ENCODE results near the gene WDR18. TPM values are rescaled to one million over a fixed set of nuclear protein-coding genes. Genes with fewer than 3 reads are reported as not detected.
A peak's percentile ranks its signal among the peaks of the same experiment; 100 is the strongest.
"Not testable (repeated sequence)": the region's sequence is repeated elsewhere in the genome, so short reads cannot be mapped to it uniquely, and the experiment has no call there.

WDR18 gene
- total RNA-seq, 1 donor from 2014 or later, result 79.8 TPM

DNA sequence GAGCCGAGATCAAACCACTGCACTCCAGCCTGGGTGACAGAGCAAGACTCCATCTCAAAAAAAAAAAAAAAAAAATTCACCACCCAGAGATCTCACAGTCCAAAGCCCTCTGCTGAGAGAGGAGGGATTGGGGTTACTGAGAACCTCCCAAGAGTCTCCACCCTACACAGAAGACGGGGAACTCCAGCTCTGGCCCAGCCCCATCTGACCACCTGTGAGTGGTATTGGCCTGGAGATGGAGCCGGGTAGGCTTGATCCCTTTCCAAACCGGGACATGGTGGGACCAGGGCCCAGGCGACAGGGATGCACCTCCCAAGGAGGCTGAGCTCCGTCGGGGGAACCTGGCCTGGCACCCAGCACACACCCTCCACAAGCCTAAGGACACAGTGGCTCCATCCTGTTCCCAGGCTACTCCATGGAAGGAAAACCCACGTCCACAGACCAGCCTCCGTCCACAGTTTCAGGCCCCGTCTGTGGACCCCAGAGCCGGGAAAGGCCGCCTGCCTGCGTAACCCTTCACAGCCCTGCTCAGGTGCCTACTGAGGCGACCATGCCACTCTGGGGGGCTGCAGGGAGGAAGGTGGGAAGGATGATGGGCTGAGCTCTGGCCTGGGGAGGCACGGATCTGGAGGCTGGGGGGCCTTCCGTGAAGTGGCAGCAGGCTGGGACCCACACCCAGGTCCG, 34.9 kb downstream of the WDR18 start:
- no peak for DNase-seq (ENCODE audit: low read depth in 2 of 2)

- DNase-seq (ENCODE audit: low read depth in 2 of 2), result no peak
Measured at GRCh38 chr19:1019616-1019961, 35.4 kb downstream of the WDR18 start.

DNA sequence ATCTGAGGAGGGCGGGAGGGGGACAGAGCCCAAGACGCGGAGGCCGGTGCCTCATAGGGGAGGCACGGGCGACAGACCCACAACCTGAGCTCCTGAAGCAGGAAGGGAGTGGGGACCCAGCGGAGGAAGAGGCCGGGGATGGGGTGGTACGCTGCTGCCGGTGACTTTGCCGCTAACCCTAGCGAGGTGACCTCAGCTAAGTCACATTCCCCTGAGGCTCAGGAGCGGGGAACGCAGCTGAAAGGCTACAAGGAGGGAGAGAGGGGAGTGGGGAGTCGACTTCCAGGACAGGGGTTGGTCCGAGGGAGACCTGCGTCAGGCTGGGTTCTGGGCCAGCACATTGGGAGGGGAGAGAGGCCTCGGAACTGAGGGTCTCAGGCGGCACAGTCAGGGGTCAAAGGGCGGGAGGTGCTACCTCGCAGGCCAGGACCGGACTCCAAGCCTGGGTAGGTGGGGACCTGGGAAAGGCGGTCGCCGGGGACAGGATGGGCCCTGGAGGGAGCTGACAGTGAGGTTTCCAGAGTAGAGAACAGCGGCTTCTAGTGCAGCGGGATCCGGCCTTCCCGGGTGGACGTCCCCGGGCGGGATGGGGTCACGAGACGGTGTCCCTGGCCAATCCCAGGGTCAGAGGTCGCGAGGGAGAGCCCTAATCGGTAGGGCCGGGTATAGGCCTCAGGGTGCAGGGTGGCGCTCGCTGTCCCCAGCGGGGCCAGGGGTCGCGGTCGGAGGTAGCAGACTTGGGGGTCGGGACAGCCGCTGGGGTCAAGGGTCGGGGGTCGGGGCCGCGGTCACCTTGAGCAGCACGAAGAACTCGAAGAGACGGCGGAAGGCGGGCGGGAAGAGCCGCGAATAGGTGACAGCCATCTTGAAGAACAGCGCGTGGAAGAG, 36.1 kb downstream of the WDR18 start:
- peak in 1 of 2 donors; percentile 38 for DNase-seq (ENCODE audit: low read depth in 2 of 2)

DNA sequence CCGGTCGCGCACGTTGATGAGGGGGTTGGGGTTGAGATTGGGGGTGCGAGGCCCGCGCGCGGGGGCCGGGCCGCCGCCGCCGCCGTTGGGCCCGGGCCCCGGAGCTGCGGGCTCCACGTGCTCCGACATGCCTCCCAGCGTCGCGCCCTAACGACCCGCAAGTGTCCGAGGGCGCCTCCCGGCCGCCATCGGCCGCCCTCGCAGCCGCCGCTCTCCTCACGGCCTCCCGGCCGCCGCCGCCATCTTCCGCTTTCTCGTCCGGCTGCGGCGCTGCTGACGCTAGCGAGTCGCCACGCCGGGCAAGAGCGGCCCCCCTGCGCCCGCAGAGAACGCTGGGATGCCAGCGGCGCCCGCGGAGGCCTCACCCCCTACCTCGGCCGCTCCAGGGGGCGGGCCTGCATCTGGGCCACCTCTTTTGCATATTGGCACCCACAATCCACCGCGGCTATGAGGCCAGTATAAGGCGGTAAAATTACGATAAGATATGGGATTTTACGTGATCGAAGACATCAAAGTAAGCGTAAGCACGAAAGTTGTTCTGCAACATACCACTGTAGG, 36.8 kb downstream of the WDR18 start, which contains the start of gene TMEM259:
Gene TMEM259, minus strand, starts transcription at position 256 of the 558 bp plus-strand sequence. Its CDS starts 127 bp downstream, at position 129.
- DNase-seq (ENCODE audit: low read depth in 2 of 2), result peak; percentile 92 to 97

DNA sequence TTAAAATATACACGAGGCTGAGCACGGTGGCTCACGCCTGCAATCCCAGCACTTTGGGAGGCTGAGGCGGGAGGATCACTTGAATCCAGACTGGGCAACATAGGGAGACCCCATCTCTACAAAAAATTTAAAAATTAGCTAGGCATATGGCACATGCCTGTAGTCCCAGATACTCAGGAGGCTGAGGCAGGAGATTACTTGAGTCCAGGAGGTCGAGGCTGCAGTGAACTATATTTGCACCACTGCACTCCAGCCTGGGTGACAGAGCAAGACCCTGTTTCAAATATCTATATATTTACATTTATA, 39.7 kb downstream of the WDR18 start:
- DNase-seq (ENCODE audit: low read depth in 2 of 2), result not testable (repeated sequence)

GRCh38 chr19:1025080-1025479, 40.9 kb downstream of the WDR18 start:
- not testable (repeated sequence) for DNase-seq (ENCODE audit: low read depth in 2 of 2)

DNA sequence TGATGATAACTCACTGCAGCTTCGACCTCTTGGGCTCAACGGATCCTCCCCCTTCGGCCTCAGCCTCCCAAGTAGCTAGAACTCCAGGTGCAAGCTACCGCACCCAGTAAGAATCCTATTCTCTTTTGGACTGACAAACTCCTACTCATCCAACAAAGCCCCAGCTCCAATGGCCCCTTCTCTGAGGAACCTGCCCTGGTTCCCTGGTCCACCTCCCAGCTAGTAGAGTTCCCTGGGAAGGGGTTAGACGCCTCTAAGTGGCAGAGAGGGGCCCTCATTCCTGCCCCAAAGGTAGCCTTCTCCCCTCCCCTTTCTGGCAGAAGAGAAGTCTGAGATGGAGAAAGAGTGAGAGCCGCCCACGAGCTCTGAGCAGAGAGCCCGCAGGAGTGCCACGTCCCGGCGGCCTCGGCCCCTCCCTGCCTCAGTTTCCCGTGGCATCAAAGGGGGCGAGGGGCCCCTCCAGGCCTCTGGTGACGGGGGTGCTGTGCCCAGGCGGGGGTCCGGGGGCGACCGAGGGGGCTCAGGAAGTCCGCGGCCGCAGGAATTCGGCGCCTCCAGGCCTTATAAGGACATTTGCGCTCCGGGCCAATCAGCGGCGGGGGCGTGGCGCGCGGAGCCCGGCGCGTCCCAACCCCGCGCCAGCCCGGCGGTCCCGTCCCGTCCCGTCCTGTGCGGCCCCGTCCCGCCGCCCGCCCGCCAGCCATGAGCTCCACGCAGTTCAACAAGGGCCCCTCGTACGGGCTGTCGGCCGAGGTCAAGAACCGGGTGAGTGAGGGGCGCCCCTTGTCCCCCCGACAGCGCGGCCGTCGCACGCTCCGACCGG, 42.0 kb downstream of the WDR18 start, which contains the start of gene CNN2:
Gene CNN2, plus strand, starts transcription at position 649 of the 823 bp plus-strand sequence. Its CDS starts 54 bp downstream, at position 703.
- peak in 1 of 2 donors; percentile 83 for DNase-seq (ENCODE audit: low read depth in 2 of 2)

- no peak for DNase-seq (ENCODE audit: low read depth in 2 of 2)
Measured at GRCh38 chr19:1026783-1027649, 42.9 kb downstream of the WDR18 start.

- DNase-seq (ENCODE audit: low read depth in 2 of 2), result no peak
Measured at GRCh38 chr19:1027650-1028061, 43.5 kb downstream of the WDR18 start.

GRCh38 chr19:1028062-1028926, 44.1 kb downstream of the WDR18 start:
- DNase-seq (ENCODE audit: low read depth in 2 of 2), result peak in 1 of 2 donors; percentile 59

DNA sequence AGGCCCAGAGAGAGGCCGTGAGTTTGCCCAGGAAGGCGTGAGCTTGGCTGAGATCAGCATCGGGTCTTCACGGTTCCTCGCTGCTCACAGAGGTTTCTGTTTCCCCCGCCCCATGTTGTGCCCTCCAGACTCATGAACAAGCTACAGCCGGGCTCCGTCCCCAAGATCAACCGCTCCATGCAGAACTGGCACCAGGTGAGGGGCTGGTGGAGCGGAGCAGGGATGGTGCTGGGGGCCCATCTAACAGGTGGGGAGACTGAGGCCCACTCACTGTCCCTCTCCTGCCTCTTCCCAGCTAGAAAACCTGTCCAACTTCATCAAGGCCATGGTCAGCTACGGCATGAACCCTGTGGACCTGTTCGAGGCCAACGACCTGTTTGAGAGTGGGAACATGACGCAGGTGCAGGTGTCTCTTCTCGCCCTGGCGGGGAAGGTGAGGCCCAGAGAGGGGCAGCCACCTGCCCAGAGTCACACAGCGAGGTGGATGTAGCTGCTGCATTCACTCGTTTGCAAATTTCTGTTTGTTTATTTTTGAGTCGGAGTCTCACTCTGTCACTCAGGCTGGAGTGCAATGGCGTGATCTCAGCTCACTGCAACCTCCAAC, 48.2 kb downstream of the WDR18 start:
- no peak for DNase-seq (ENCODE audit: low read depth in 2 of 2)

DNA sequence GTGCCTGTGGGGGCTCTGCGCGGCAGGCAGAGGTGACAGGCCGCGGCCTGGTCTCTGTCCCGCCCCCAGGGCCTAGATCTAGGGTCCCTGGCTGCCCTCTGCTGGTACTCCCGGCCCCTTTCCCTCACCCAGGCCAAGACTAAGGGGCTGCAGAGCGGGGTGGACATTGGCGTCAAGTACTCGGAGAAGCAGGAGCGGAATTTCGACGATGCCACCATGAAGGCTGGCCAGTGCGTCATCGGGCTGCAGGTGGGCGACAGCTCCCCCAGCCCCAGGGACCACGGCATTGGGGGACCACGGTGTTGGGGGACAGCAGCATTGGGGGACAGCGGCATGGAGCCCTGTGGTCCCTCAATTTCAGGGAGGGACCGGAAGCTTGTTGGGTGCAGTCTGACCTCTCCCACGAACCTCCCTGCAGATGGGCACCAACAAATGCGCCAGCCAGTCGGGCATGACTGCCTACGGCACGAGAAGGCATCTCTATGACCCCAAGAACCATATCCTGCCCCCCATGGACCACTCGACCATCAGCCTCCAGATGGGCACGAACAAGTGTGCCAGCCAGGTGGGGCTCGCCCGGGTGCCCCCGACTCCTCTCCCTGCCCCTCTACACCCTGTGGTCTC, 52.0 kb downstream of the WDR18 start:
- no peak for DNase-seq (ENCODE audit: low read depth in 2 of 2)

DNA sequence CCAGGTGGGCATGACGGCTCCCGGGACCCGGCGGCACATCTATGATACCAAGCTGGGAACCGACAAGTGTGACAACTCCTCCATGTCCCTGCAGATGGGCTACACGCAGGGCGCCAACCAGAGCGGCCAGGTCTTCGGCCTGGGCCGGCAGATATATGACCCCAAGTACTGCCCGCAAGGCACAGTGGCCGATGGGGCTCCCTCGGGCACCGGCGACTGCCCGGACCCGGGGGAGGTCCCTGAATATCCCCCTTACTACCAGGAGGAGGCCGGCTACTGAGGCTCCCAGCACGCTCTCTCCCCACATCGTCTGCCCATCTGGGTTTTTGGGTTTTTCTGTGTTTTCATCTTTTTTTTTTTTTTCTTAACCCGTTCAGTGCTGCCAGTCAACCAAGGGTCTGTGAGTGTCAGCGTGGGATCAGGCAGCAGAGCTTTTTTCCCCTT, 53.5 kb downstream of the WDR18 start:
- no peak for DNase-seq (ENCODE audit: low read depth in 2 of 2)

GRCh38 chr19:1038978-1039645, 55.0 kb downstream of the WDR18 start:
- DNase-seq (ENCODE audit: low read depth in 2 of 2), result no peak

DNA sequence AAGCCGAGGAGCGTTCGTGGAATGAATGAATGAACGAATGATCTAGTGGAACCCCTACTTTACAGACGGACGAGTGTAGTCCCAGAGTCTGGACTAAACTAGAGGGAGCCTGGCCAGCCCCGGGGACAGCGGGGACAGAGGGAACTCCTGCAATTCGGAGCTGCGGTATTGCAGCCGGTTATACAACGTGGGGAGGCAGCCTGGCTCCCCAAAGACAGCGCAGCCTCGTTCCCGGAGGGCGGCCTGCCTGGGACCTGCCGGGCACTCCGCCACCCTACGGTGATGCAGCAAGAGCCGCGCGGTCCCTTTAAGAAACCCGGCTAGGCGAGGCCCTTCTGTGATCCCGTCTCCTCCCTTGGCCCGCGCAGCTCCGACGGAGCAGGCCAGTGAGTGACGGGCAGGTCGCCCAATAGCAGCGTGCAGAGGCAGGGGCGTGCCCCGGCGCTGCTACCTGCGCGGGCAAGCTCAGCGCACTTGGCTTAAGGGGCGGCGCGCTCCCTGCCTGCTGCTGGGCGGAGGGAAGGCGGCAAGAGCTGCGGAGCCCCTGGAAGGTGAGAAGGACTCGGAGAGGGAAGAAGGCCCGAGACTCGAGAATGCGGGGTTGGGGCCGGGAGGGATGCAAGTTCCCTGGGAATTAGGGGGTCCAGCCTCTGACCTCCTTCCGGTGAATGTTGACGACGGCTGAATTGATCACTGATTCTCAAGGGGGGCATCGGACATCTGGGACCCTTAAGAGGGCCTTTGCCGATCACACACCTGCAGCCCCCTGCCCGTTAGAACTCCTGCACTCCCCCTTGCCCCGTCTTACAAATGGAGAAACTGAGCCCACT, 55.7 kb downstream of the WDR18 start, which contains the start of gene ABCA7:
Gene ABCA7, plus strand, starts transcription at position 462 of the 830 bp plus-strand sequence. CDS start 1,255 bp downstream, outside the sequence.
- peak; percentile 93 to 97 for DNase-seq (ENCODE audit: low read depth in 2 of 2)

- DNase-seq (ENCODE audit: low read depth in 2 of 2), result peak; percentile 81 to 91
Measured at GRCh38 chr19:1040476-1041271, 56.5 kb downstream of the WDR18 start.
